GM12801 (cell line): ENCODE data around the gene DGUOK.

Source experiments
- TF ChIP-seq, protein P1 (sequence below): IDR thresholded peaks from one replicate; pipeline ENCODE4 v1.5.1; 2011; ENCODE audit warnings: control low read depth; ENCODE audit not compliant: insufficient read length; ENCODE audit errors: extremely low read depth

DGUOK gene

DNA sequence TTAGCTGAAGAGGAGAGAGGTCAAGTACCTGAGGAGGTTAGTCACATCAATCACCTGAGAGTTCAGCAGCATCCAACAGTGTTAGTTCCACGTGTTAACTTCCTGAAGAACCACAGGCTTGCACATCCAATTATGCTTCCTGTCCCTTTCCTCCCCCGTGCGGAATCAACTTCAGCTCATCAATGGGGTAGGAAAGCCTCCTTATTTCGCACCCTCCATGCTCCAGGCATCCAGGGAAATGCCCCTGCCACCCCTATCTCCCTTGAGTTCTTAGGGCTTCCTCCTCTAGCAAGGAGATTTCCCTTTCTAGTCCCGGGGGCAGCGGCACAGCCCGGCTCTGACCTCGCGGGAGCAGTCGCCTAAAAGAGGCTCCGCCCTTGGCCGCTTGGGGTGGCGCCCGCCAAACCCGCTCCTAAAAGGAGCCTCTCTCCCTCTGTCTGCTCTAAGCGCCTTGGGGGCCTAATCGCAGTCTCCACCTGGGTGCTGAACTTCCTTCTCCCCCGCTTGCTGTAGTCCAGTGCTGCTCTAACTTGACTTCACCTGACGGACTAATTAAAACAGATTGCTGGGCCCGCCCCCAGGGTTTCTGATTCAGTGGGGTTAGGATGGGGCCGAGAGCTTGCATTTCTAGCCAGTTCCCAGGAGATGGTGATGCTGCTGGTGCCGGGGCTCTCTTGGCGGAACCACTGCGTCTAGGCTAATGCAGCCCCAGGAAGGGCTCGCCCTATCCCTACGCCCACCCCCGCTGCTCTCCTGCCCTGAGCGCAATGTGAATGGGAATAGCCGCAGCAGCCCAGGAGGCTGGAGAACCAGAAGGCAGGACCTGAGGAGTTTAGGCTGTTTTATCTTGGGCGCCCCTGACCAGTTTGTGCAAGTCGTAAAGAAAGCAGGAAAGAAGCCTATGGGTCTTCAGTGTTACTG, 54.7 kb downstream of the DGUOK start:
- TF ChIP-seq, protein P1, sequence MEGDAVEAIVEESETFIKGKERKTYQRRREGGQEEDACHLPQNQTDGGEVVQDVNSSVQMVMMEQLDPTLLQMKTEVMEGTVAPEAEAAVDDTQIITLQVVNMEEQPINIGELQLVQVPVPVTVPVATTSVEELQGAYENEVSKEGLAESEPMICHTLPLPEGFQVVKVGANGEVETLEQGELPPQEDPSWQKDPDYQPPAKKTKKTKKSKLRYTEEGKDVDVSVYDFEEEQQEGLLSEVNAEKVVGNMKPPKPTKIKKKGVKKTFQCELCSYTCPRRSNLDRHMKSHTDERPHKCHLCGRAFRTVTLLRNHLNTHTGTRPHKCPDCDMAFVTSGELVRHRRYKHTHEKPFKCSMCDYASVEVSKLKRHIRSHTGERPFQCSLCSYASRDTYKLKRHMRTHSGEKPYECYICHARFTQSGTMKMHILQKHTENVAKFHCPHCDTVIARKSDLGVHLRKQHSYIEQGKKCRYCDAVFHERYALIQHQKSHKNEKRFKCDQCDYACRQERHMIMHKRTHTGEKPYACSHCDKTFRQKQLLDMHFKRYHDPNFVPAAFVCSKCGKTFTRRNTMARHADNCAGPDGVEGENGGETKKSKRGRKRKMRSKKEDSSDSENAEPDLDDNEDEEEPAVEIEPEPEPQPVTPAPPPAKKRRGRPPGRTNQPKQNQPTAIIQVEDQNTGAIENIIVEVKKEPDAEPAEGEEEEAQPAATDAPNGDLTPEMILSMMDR = no peak

DNA sequence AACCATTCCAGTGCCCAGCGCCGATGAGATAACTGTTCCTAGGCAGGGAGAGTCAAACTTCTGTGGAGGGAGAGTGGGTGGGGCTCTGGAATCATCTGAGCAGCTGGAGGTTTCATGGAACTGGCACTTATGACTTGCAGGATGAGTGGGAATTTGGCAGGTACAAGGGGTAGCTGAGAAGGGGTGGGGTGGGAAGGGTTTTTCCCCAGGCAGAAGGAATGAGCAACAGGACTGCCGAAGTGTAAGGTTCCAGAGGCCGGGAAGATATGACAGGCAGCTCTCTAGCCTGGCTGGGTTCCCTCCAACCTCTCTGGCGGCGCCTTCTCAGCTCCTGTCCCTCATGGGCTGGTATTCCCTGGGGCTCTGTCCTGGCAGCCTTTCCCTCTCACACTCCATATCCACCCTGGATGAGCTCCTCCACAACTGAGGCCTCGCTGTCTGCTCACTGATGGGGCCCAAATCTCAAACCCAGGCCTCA, 55.5 kb downstream of the DGUOK start:
- TF ChIP-seq, protein P1 = no peak

DNA sequence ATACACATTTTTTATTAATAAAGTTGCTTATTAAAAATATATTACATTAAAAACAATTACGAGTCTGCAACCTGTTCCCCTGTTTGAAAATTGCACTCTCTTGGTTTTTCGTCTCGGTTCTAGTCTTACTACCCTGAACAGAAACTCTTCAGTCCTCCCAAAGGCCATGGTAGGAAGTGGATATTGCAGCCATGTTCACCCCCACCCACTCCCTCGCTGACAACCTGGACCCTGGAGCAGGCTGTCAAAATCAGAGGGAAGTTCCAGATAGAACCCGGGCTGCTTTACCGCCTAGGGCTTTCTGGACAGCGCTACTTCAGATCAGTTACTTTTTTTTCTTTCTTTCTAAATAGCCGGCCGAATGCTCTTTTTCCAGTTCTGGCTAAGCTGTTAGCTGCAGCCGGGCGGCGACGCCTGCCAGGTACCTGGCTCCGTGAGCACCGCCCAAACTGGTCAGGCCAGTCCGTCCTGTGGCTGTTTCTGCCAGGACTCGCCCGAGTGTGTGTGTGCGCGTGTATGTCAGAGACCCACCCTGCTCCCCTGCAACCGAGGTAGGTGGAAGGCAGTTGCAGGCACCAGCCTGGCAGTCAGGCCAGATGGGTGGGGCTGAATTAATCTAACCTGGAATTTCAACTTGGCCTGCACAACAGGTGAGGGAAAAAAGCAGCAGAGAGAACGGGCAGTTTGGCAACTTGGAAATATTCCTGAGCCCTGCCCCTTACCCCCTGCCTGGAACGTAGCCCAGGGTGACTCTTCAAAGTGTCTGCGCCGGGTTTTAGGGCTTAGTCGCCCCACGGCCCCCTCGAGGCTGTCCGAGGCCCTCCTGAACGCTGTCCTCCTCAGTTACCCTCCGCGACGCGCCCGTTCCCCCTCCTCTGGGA, 56.9 kb downstream of the DGUOK start:
- TF ChIP-seq, protein P1 = no peak

DNA sequence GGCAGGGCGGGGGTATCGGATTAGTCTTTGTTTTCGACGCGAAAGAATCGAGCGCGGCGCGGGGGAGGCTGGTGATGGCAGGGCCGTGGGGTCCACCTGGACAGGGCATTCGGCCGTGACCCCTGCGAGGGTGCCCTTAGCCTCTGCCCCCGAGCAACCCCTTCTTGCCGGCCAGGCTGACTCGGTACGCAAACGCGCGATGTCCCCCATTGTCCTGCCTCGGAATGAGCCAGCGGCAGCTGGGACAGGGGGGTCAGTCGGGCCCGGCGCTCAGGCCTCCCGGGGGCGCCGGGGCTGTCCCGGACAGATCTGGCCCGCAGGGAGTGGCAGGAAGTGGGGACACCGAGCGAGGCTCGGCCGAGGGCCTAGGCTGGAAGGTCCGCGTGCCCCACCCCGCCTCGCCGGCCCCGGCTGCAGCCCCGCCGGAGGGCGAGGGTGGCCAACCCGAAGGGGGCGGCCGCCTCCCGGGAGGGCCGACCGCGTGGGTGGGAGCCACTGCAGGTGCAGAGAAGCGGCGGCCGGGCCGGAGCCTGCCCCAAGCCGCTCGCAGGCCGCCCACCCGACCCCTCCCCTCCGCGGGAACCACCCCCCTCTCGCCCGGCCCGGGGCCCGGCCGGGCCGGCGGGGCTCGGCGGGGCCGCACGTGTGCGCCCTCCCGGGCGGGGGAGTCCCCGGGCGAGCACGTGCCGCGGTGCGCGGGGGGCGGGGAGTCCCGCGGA, 57.7 kb downstream of the DGUOK start, which contains the start of gene TET3:
Gene TET3 (plus strand): TSS at position 708 of the 719 bp plus-strand sequence. CDS start 1,494 bp downstream, outside the sequence.
- TF ChIP-seq, protein P1 = no peak

DNA sequence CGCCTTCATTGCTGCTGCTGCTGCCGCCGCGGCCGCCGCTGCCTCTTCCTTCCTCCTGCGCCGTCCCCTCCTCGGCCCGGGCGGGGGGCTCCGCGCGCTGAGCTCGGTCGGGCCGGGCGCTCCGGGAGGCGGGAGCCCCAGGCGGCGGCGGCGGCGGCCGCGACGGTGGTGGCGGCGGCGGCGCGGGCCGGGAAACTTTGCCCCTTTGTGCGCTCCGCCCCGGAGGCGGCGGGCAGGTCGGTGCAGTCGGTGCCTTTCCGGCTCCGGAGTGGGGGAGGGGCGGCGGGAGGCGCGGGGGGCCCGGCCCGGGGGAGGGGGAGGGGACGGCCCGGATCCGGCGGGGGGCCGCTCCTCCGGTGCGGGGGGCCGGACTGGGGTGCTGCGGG, 58.2 kb downstream of the DGUOK start:
- TF ChIP-seq, protein P1 = no peak

DNA sequence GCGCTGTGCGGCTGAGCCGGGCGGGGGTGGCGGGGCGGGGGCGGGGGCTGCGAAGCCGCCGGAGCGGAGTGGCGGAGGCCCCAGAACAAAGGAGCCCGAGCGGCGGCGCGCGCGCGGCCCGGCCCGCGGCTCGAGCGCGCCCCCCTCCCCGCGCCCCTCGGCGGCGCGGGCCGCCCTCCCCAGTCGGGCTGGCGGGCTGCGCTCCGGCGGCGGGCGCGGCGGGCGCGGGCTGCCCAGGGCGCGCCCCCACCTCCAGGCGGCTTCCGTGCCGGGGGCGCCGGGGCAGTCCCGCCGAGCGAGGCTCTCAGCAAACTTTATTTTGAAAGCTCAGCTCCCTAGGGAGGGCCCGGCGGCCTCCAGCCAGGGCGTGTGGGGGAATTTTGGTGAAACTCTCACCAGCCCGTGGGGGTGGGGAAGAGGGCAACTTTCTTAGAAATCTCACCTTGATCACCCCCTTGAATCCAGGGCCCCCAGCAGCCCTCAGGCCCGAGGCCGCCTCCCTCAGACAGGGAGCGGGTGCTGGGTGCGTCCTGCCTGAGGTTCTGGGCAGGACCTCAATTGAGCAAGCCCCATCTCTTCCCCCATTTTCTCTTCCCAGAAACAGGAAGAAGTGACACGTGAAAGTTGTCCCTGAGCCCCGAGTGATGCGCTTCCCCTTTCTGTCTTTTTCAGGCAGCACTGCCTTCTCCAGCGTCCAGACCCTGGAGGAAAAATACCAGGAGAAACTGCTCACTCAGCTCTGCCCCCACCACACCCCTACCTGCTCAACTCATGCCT, 58.8 kb downstream of the DGUOK start:
- TF ChIP-seq, protein P1 = no peak
